Upper lobe of right lung (tissue), 1 donor: ENCODE results near the gene CAPN10. TPM values are rescaled to one million over a fixed set of nuclear protein-coding genes. Genes with fewer than 3 reads are reported as not detected.
A peak's percentile ranks its signal among the peaks of the same experiment; 100 is the strongest.

Experiments
- ATAC-seq: fragments of 200-7000 bp; cut with Tn5 transposase; one replicate; pipeline ENCODE4 v1.9.1; 2020; ENCODE audit warnings: mild to moderate bottlenecking, moderate library complexity
- DNase-seq: peaks from one replicate; pipeline ENCODE4 v3.0.0-alpha.2; 2020
- H3K27ac ChIP-seq: fragments of 200-600 bp; one replicate; pipeline ENCODE4 v1.8.0; 2022
- H3K27me3 ChIP-seq: fragments of 200-600 bp; one replicate; pipeline ENCODE4 v1.8.0; 2022; ENCODE audit warnings: mild to moderate bottlenecking
- H3K36me3 ChIP-seq: fragments of 200-600 bp; one replicate; pipeline ENCODE4 v1.8.0; 2022
- H3K4me1 ChIP-seq: fragments of 200-600 bp; one replicate; pipeline ENCODE4 v1.8.0; 2022
- H3K4me3 ChIP-seq: fragments of 200-600 bp; one replicate; pipeline ENCODE4 v1.8.0; 2022; ENCODE audit warnings: mild to moderate bottlenecking
- H3K9me3 ChIP-seq: fragments of 200-600 bp; one replicate; pipeline ENCODE4 v1.8.0; 2022
- intact Hi-C: fragments of 100-400 bp; cut with DNase I; formaldehyde crosslinking; loops from one replicate; pipeline ENCODE4 v1.11.0; 2022
- total RNA-seq: library from RNA; stranded (reverse); fragmentation: NEBNext Ultra II Directional; extraction: Animal tissue kit (Norgen Biotek cat#: 25700); gene quantifications from one replicate; pipeline ENCODE4 v1.2.1, GENCODE V29; 2021
- TF ChIP-seq, protein P1 (sequence below): fragments of 200-600 bp; IDR thresholded peaks from one replicate; pipeline ENCODE4 v1.8.0; 2022; ENCODE audit warnings: antibody characterized with exemption
- donor health status: DM: no; HTN: yes; CAD: no; lungs with severe emphysema.

CAPN10 gene
- total RNA-seq, 1 donor from 2014 or later, result 31.8 TPM

DNA sequence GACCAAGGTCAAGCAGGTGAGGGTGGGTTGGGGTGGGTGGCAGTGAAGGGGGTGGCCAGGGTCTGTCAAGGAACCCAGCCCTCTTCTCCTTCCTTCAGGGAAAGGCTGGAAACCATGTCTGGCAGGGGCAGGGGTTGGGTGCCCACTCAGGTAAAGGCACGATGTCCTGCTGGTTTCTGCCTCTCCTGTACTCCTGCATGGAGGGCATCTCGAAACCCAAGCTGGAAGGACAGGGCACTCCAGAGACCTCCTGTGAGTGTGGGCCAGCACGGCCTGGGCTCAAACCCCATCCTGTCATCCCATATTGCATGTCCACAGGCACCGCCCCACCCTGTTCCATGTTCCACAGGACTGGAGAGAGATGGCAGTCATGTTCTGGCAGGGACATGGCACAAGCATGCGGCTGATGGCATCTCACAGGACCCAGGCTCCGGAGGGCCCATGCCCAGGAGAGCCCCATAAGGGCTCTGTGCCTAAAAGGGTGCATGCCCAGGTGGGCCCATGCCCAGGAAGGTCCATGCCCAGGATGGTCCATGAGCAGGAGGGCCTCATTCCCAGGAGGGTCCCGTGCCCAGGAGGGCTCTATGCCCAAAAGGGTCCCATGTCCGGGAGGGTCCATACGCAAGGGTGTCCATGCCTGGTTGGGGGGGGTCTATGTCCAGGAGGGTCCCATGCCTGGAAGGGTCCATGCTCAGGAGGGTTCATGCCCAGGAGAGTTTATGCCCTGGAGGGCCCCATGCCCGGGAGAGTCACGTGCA lies 45.2 kb downstream of the CAPN10 start:
- ATAC-seq (no peak), DNase-seq (peak; percentile 45)
- Histone ChIP-seq H3K27ac (no peak overlapping the region), H3K27me3 (no peaks in the 10 kb centered on the region), H3K36me3 (no peaks in the 10 kb centered on the region), H3K4me3 (no peak overlapping the region), H3K9me3 (no peaks in the 10 kb centered on the region), H3K4me1 (no peaks in the 10 kb centered on the region)
- TF ChIP-seq, protein P1, sequence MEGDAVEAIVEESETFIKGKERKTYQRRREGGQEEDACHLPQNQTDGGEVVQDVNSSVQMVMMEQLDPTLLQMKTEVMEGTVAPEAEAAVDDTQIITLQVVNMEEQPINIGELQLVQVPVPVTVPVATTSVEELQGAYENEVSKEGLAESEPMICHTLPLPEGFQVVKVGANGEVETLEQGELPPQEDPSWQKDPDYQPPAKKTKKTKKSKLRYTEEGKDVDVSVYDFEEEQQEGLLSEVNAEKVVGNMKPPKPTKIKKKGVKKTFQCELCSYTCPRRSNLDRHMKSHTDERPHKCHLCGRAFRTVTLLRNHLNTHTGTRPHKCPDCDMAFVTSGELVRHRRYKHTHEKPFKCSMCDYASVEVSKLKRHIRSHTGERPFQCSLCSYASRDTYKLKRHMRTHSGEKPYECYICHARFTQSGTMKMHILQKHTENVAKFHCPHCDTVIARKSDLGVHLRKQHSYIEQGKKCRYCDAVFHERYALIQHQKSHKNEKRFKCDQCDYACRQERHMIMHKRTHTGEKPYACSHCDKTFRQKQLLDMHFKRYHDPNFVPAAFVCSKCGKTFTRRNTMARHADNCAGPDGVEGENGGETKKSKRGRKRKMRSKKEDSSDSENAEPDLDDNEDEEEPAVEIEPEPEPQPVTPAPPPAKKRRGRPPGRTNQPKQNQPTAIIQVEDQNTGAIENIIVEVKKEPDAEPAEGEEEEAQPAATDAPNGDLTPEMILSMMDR, result no peak
- intact Hi-C loops, result no loop called here

DNA sequence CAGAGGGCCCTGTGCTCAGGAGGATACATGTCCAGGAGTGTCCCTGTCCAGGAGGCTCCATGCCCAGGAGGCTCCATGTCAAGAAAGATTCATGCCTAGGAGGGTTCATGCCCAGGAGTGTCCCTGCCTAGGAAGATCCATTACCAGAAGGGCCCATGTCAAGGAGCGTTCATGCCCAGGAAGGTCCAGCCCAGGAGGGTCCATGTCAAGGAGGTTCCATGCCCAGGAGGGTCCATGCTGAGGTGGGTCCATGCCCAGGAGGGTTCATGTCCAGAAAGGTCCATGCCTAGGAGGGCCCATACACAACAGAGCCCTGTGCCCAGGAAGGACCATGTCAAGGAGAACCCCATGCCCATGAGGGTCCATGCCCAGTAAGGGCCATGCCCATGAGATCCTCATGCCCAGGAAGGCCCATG lies 45.8 kb downstream of the CAPN10 start:
- H3K27me3 ChIP-seq, result no peaks in the 10 kb centered on the region
- H3K36me3 ChIP-seq, result no peaks in the 10 kb centered on the region
- peak; percentile 50 for DNase-seq
- intact Hi-C loops, result no loop called here
- no peak for ATAC-seq
- H3K9me3 ChIP-seq, result no peaks in the 10 kb centered on the region
- TF ChIP-seq, protein P1, result no peak
- H3K4me1 ChIP-seq, result no peaks in the 10 kb centered on the region
- H3K27ac ChIP-seq, result no peak overlapping the region
- no peak overlapping the region for H3K4me3 ChIP-seq

DNA sequence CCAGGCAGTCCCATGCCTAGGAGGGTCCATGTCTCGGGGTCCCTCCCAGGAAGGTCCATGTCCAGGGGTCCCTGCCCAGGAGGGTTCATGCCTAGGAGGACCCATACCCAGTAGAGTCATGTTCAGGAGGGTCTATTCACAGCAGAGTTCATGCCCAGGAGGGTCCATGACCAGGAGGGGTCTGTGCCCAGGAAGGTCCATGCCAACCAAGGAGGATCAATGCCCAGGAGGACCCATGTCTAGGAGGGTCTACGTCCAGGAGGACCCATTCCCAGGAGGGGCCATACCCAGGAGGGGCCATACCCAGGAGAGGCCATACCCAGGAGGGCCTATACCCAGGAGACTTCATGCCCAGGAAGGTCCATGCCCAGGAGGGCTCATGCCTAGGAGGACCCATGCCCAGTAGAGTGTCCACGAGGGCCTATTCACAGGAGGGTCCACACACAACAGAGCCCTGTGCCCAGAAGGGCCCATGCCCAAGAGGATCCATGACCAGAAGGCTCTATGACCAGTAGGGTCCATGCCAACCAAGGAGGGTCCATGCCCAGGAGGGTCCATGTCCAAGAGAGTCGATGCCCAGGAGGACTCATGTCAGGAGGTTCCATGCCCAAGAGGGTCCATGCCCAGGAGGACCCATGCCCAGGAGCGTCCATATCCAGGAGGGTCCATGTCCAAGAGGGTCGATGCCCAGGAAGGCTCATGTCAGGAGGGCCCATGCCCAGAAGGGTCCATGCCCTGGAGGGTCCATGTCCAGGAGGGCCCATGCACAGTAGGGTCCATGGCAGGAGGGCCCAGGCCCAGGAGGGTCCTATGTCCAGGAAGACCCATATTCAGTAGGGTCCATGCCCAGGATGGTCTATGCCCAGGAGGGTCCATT lies 48.8 kb downstream of the CAPN10 start:
- H3K9me3 ChIP-seq, result no peaks in the 10 kb centered on the region
- no peaks in the 10 kb centered on the region for H3K27me3 ChIP-seq
- DNase-seq (peak; percentile 15), ATAC-seq (peak; percentile 8)
- no peak overlapping the region for H3K4me3 ChIP-seq
- no peaks in the 10 kb centered on the region for H3K4me1 ChIP-seq
- no peaks in the 10 kb centered on the region for H3K36me3 ChIP-seq
- H3K27ac ChIP-seq, result no peak overlapping the region
- intact Hi-C loops, result no loop called here
- TF ChIP-seq, protein P1, result no peak

DNA sequence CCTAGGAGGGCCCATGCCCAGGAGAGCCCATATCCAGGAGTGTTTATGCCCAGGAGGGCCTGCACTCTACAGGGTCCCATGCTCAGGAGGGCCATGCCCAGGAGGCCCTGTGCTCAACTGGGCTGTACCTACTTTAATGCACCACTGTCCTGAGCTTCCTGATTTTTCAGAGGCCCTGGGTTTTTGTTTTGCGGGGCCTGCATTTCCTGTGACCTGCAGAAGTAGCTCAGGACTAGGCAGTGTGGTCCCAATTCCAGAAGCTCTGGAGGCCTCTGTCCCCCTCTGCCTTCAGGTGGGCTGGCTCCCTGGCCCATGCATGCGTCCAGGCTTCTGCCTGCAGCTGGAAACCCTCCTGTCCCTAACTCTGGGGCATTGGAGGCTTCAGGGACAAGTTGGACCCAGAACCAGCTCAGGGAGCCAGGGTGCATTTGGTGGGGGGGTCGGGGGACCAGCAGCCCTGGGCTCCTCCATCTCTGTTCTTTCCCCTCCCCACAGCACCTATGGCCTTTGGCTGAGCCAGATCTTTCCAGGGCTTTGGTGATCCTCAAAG lies 49.5 kb downstream of the CAPN10 start:
- TF ChIP-seq, protein P1, result no peak
- intact Hi-C loops, result no loop called here
- Histone ChIP-seq H3K9me3 (no peaks in the 10 kb centered on the region), H3K4me1 (no peaks in the 10 kb centered on the region), H3K36me3 (no peaks in the 10 kb centered on the region), H3K27ac (no peak overlapping the region), H3K4me3 (no peak overlapping the region), H3K27me3 (no peaks in the 10 kb centered on the region)
- peak; percentile 46 for DNase-seq
- ATAC-seq, result no peak

DNA sequence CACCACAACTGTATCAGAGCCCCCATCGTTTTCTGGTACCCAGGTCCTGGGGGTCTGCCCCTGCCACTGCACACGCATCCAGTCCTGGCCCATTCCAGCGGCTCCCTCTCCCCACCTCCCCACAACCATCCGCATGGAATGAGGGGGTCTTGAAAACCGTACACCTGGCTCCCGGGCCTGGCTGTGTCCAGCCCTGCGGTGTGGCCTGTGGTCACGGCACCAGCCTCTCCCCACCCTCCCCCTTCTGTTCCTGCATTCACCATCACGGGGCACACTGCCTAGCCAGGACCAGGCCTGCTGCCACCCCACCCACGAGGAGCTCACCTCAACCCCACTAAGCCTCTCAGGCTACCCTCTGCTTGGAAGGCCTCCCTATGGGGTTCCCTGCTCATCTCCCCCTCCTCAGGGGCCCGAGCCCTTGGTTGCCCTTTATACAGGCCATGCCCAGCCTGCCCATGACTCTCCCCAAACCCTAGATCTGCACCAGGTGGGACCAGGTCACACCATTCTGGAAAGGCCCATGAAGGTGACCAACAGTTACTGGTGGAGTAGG lies 50.1 kb downstream of the CAPN10 start:
- intact Hi-C loops, result no loop called here
- Histone ChIP-seq H3K9me3 (no peaks in the 10 kb centered on the region), H3K4me1 (no peaks in the 10 kb centered on the region), H3K36me3 (no peaks in the 10 kb centered on the region), H3K27me3 (no peaks in the 10 kb centered on the region), H3K27ac (no peak overlapping the region), H3K4me3 (no peak overlapping the region)
- no peak for ATAC-seq
- peak; percentile 40 for DNase-seq
- TF ChIP-seq, protein P1, result no peak
